Epidermal melanocyte (primary cell): ENCODE measurements around the gene PCNA.
"Not testable (repeated sequence)": the region's sequence is repeated elsewhere in the genome, so short reads cannot be mapped to it uniquely, and the experiment has no call there.

Experiments used
- DNase-seq: peaks from one replicate; pipeline ENCODE4 v3.0.0; 2011; ENCODE audit warnings: low spot score; ENCODE audit not compliant: insufficient read length

PCNA gene

GRCh38 chr20:5099909-5100308 lies 19.8 kb downstream of the PCNA start:
- DNase-seq = not testable (repeated sequence)

- not testable (repeated sequence) for DNase-seq
These were observed 20.7 kb downstream of the PCNA start for GRCh38 chr20:5099009-5099408.

- no peak for DNase-seq
These were observed 23.3 kb downstream of the PCNA start for GRCh38 chr20:5096463-5096862.

GRCh38 chr20:5095931-5096330 lies 23.8 kb downstream of the PCNA start:
- no peak for DNase-seq

GRCh38 chr20:5095454-5095853 lies 24.3 kb downstream of the PCNA start:
- DNase-seq = no peak

- DNase-seq = no peak
These were observed 26.9 kb downstream of the PCNA start for GRCh38 chr20:5092765-5093339.

GRCh38 chr20:5091902-5092301 lies 27.9 kb downstream of the PCNA start:
- no peak for DNase-seq

GRCh38 chr20:5090191-5090590 lies 29.6 kb downstream of the PCNA start:
- no peak for DNase-seq

- no peak for DNase-seq
These were observed 31.1 kb downstream of the PCNA start for GRCh38 chr20:5088688-5089087.

- no peak for DNase-seq
These were observed 34.4 kb downstream of the PCNA start for GRCh38 chr20:5085380-5085779.

- DNase-seq = peak; percentile 47
These were observed 39.3 kb downstream of the PCNA start for GRCh38 chr20:5080384-5080877.

- no peak for DNase-seq
These were observed 41.3 kb downstream of the PCNA start for GRCh38 chr20:5078399-5078958.

GRCh38 chr20:5077761-5078387 lies 41.9 kb downstream of the PCNA start:
- DNase-seq = no peak

- DNase-seq = not testable (repeated sequence)
These were observed 42.8 kb downstream of the PCNA start for GRCh38 chr20:5076913-5077312.

GRCh38 chr20:5074232-5074674 lies 45.5 kb downstream of the PCNA start:
- DNase-seq = no peak

GRCh38 chr20:5073660-5074231 lies 46.0 kb downstream of the PCNA start:
- DNase-seq = no peak

GRCh38 chr20:5072756-5073659 lies 46.8 kb downstream of the PCNA start:
- peak; percentile 37 for DNase-seq

- not testable (repeated sequence) for DNase-seq
These were observed 47.8 kb downstream of the PCNA start for GRCh38 chr20:5071942-5072341.

- no peak for DNase-seq
These were observed 49.2 kb downstream of the PCNA start for GRCh38 chr20:5070570-5070969.

GRCh38 chr20:5070081-5070480 lies 49.7 kb downstream of the PCNA start:
- no peak for DNase-seq

- DNase-seq = no peak
These were observed 50.5 kb downstream of the PCNA start for GRCh38 chr20:5069141-5069806.
